K562 (cell line): ENCODE measurements around the gene CGA. TPM values are rescaled to one million over a fixed set of nuclear protein-coding genes. Genes with fewer than 3 reads are reported as not detected.

Experiments
- ATAC-seq: fragments of 200-7000 bp; cut with Tn5 transposase; 3 replicates; pipeline ENCODE4 v1.9.1; 2020; ENCODE audit warnings: moderate library complexity
- BruUV-seq: library from RNA; stranded (reverse); fragments of 400-500 nt; replicated peaks from 2 replicates; lab custom pipeline; 2021; lab: Mats Ljungman, UMichigan
- CTCF ChIA-PET: fragments of 300-600 bp; formaldehyde crosslinking; extraction: SDS; loops from one replicate; lab custom pipeline; 2021; ENCODE audit warnings: low intra/inter-chr PET ratio; lab: Yijun Ruan, JAX
- POLR2A ChIA-PET: fragments of 300-600, 350-650 bp; sonication (Branson Sonifier 250); formaldehyde crosslinking; extraction: SDS; loops from one replicate; lab custom pipeline; 2021; ENCODE audit warnings: antibody characterized with exemption, inconsistent platforms; lab: Yijun Ruan, JAX
- DNase-seq, 4 experiments: peaks; one replicate each; pipeline versions ENCODE4 v3.0.0 to v3.0.0-alpha.2; 2011 to 2018; ENCODE audit warnings: low spot score in 3 of 4, mixed read lengths in 3 of 4; ENCODE audit errors: extremely low read depth in 1 of 4
- FAIRE-seq: peaks from 2 replicates; lab custom pipeline; 2011; peaks lifted over from hg19 to GRCh38; lab: Jason Lieb, UNC
- H2AFZ ChIP-seq: 2 replicates; pipeline ENCODE4 v1.6.0; 2011; ENCODE audit warnings: low read depth, low read length, control low read depth, inconsistent platforms
- H3K27ac ChIP-seq: fragments of 200-600 bp; 3 replicates; pipeline ENCODE4 v1.8.0; 2011; ENCODE audit warnings: low read depth, mild to moderate bottlenecking, control low read depth, inconsistent platforms, low read length, moderate library complexity, mixed read lengths; ENCODE audit errors: extremely low read depth
- H3K27me3 ChIP-seq, 2 experiments: fragments of 300-600 bp in 1 of 2; 2 replicates in 1 of 2; 3 replicates in 1 of 2; pipeline versions ENCODE4 v1.6.0 to v1.8.0; 2011; ENCODE audit warnings: inconsistent platforms in 2 of 2, low read length in 2 of 2, mild to moderate bottlenecking in 1 of 2, mixed read lengths in 1 of 2, moderate library complexity in 1 of 2; ENCODE audit not compliant: control insufficient read depth in 2 of 2, insufficient read depth in 2 of 2
- H3K36me3 ChIP-seq: fragments of 300-600 bp; 3 replicates; pipeline ENCODE4 v1.8.0; 2011; ENCODE audit warnings: mild to moderate bottlenecking, low read length, inconsistent platforms; ENCODE audit not compliant: control insufficient read depth, insufficient read depth
- H3K4me1 ChIP-seq, 2 experiments: fragments of 200-600 bp in 1 of 2; replicated peaks in 1 of 2; 2 replicates in 1 of 2; 3 replicates in 1 of 2; pipeline versions ENCODE4 v1.5.1 to v1.8.0; 2011; ENCODE audit warnings: inconsistent platforms in 2 of 2, low read length in 2 of 2, mild to moderate bottlenecking in 1 of 2, mixed read lengths in 1 of 2, moderate library complexity in 1 of 2; ENCODE audit not compliant: control insufficient read depth in 2 of 2, insufficient read depth in 2 of 2
- H3K4me2 ChIP-seq: 2 replicates; pipeline ENCODE4 v1.6.1; 2011; ENCODE audit warnings: low read length, control low read depth, inconsistent platforms, mixed read lengths; ENCODE audit not compliant: insufficient read depth
- H3K4me3 ChIP-seq: fragments of 200-600 bp; sonication (generic), shearing (Covaris generic); 2 replicates; pipeline ENCODE4 v1.5.1; 2016; ENCODE audit warnings: control low read depth, inconsistent platforms
- H3K79me2 ChIP-seq: fragments of 200-600 bp; 3 replicates; pipeline ENCODE4 v1.8.0; 2011; ENCODE audit warnings: low read length, inconsistent platforms; ENCODE audit not compliant: control insufficient read depth, insufficient read depth
- H3K9ac ChIP-seq, 2 experiments: 2 replicates each; pipeline versions ENCODE4 v1.6.0 to v1.6.1; 2011; ENCODE audit warnings: low read depth in 2 of 2, low read length in 2 of 2, control low read depth in 1 of 2, inconsistent platforms in 1 of 2, mild to moderate bottlenecking in 1 of 2, mixed read lengths in 1 of 2; ENCODE audit not compliant: insufficient read depth in 1 of 2
- H3K9me1 ChIP-seq: one replicate; pipeline ENCODE4 v1.6.0; 2011; ENCODE audit warnings: inconsistent platforms, mild to moderate bottlenecking, low read length, moderate library complexity; ENCODE audit not compliant: control insufficient read depth, insufficient read depth
- H3K9me3 ChIP-seq: replicated peaks from 2 replicates; pipeline ENCODE4 v1.5.1; 2011; ENCODE audit warnings: low read depth, low read length, inconsistent platforms; ENCODE audit not compliant: control insufficient read depth, insufficient read depth
- H4K20me1 ChIP-seq: replicated peaks from 2 replicates; pipeline ENCODE4 v1.6.1; 2011; ENCODE audit warnings: low read length, inconsistent platforms, mixed read lengths; ENCODE audit not compliant: control insufficient read depth, insufficient read depth
- MEF2A ChIP-seq: IDR thresholded peaks from 2 replicates; pipeline ENCODE4 v1.6.1; 2011; ENCODE audit warnings: low read depth, mild to moderate bottlenecking, low read length, moderate library complexity; ENCODE audit not compliant: control insufficient read depth
- NFXL1 ChIP-seq: fragments of 450-650 bp; formaldehyde crosslinking; IDR thresholded peaks from 2 replicates; pipeline ENCODE4 v1.4.0; 2021; ENCODE audit warnings: mild to moderate bottlenecking
- PYGO2 ChIP-seq: fragments of 450-650 bp; IDR thresholded peaks from 2 replicates; pipeline ENCODE4 v1.6.1; 2016; ENCODE audit warnings: mild to moderate bottlenecking, missing genetic modification characterization, moderate library complexity, missing compliant biosample characterization
- RBM15 ChIP-seq: fragments of 200-400 bp; formaldehyde crosslinking; IDR thresholded peaks from 2 replicates; pipeline ENCODE4 v1.6.1; 2018; ENCODE audit warnings: mild to moderate bottlenecking, low read length, moderate library complexity; ENCODE audit not compliant: insufficient read depth
- ZBTB40 ChIP-seq, 2 experiments: fragments of 450-650 bp in 1 of 2; sonication (generic) in 1 of 2; formaldehyde crosslinking in 1 of 2; IDR thresholded peaks; 2 replicates each; pipeline versions ENCODE4 v1.7.1 to v1.9.0; 2016 to 2022; ENCODE audit warnings: inconsistent platforms in 1 of 2, mild to moderate bottlenecking in 1 of 2, missing genetic modification reagents in 1 of 2
- ZNF224 ChIP-seq: sonication (generic); formaldehyde crosslinking; IDR thresholded peaks from 2 replicates; pipeline ENCODE4 v1.8.0; 2022; ENCODE audit warnings: mild to moderate bottlenecking, missing genetic modification reagents
- ZNF507 ChIP-seq: conservative IDR thresholded peaks from 2 replicates; pipeline ENCODE4 v1.6.1; 2017; ENCODE audit warnings: missing genetic modification characterization, missing compliant biosample characterization
- WGBS: fragments of 100-300 bp; shearing (Covaris generic); methylation state at CpG from one replicate; pipeline ENCODE4 v1.1.6; 2016; ENCODE audit warnings: low coverage, mixed read lengths; ENCODE audit not compliant: insufficient coverage; ENCODE audit errors: missing lambda C conversion rate; 5-methylcytosine and 5-hydroxymethylcytosine counted together
- in situ Hi-C: fragments of 300-500 bp; cut with MboI; formaldehyde crosslinking; loops from 4 replicates; pipeline ENCODE4 v1.15.0; 2018; ENCODE audit warnings: inconsistent platforms, mixed read lengths
- intact Hi-C: fragments of 100-400 bp; cut with micrococcal nuclease; formaldehyde crosslinking; loops from 2 replicates; pipeline ENCODE4 v1.14.2; 2022
- polyA plus RNA-seq, 8 experiments: library from polyadenylated mRNA; depleted of rRNA in 4 of 8; stranded (reverse) in 5 of 8; unstranded in 3 of 8; fragments of >200 nt; fragmentation: Nextera tagmentation in 2 of 8; fragmentation: Illumina TruSeq in 1 of 8; extraction: Ambion mirVana in 2 of 8; extraction: Trizol in 1 of 8; gene quantifications; 2 replicates each; pipeline versions ENCODE4 v1.2.1 to v1.2.3, GENCODE V29; 2011 to 2014; ENCODE audit warnings: inconsistent platforms in 1 of 8, missing spikeins in 1 of 8
- total RNA-seq, 7 experiments: library from RNA; depleted of rRNA in 6 of 7; stranded (reverse); fragments of >200 nt in 6 of 7; fragmentation: Illumina TruSeq in 2 of 7; extraction: Trizol in 2 of 7; gene quantifications; 2 replicates each; pipeline versions ENCODE4 v1.2.1 to v1.2.3, GENCODE V29; 2011 to 2021; ENCODE audit warnings: low replicate concordance in 1 of 7

CGA gene
- total and polyA plus RNA-seq, 9 of the 15 experiments (the other 6 are each of a cell fraction or from before 2014, with no cell fraction given) = 0.13 to 0.24 TPM; not detected in 7

- Histone ChIP-seq H3K4me1 (no peaks in the 10 kb centered on the region), H3K9ac (no peak overlapping the region), H3K27me3 (peaks cover 4 to 6% of the 10 kb centered on the region in 2 experiments; a peak in 3 of 5 replicates), H3K9me3 (no peaks in the 10 kb centered on the region), H4K20me1 (no peaks in the 10 kb centered on the region), H3K27ac (no peak overlapping the region), H3K79me2 (no peaks in the 10 kb centered on the region), H2AFZ (no peak overlapping the region), H3K9me1 (no peaks in the 10 kb centered on the region), H3K4me2 (no peak overlapping the region), H3K4me3 (no peak overlapping the region), H3K36me3 (no peaks in the 10 kb centered on the region)
- no peak for DNase-seq
- FAIRE-seq = no peak
- no peak for ATAC-seq
- intact Hi-C loops (no loop called here), in situ Hi-C loops (no loop called here)
- POLR2A ChIA-PET = interaction anchor here (0.9 kb wide), 1 partner anchor 9 kb away, joined by 3 read pairs; no protein-coding TSS in a partner anchor
- TF ChIP-seq ZNF224 (CRISPR knock-in tag) = no peak
- no peak for TF ChIP-seq NFXL1 (CRISPR knock-in tag)
- TF ChIP-seq RBM15 = no peak
- 0% methylated on average over 1 of the region's 1 CpG for WGBS
- no TSS peak for BruUV-seq
- CTCF ChIA-PET = no interaction called here
These were observed 330 bp downstream of the CGA start for GRCh38 chr6:87094576-87094975.

- FAIRE-seq (no peak), DNase-seq (no peak), ATAC-seq (no peak)
- WGBS = 3% methylated on average over 2 of the region's 2 CpGs
- in situ Hi-C loops (no loop called here), intact Hi-C loops (no loop called here)
- no peaks in the 10 kb centered on the region for H3K9me3 ChIP-seq
- POLR2A ChIA-PET = interaction anchor here (0.9 kb wide), 1 partner anchor 8 kb away, joined by 3 read pairs; no protein-coding TSS in a partner anchor
- BruUV-seq = no TSS peak
- no peak overlapping the region for H3K27ac ChIP-seq
- CTCF ChIA-PET = no interaction called here
- no peaks in the 10 kb centered on the region for H3K79me2 ChIP-seq
- no peak overlapping the region for H3K4me2 ChIP-seq
- H3K27me3 ChIP-seq = peaks cover 4 to 6% of the 10 kb centered on the region in 2 experiments; a peak in 3 of 5 replicates
- no peak overlapping the region for H2AFZ ChIP-seq
- H3K9ac ChIP-seq = no peak overlapping the region
- H3K36me3 ChIP-seq = no peaks in the 10 kb centered on the region
- no peaks in the 10 kb centered on the region for H4K20me1 ChIP-seq
- H3K4me1 ChIP-seq = no peaks in the 10 kb centered on the region
- H3K9me1 ChIP-seq = no peaks in the 10 kb centered on the region
- H3K4me3 ChIP-seq = no peak overlapping the region
- TF ChIP-seq ZNF507 (tag) (no peak), PYGO2 (tag) (no peak), MEF2A (no peak), ZBTB40 (IDR thresholded peaks at IDR 0.05) (no peak), ZBTB40 (CRISPR knock-in tag; IDR thresholded peaks at IDR 0.05) (no peak)
These were observed 1.3 kb downstream of the CGA start for GRCh38 chr6:87093651-87094050.
